GM19455 (cell line): ENCODE results near the gene CABP4.

Experiments used
- ATAC-seq: cut with Tn5 transposase; IDR thresholded peaks from one replicate; pipeline ENCODE4 v1.9.1; 2021; ENCODE audit not compliant: unreplicated experiment

Gene CABP4

GRCh38 chr11:67435031-67435726, 20.0 kb upstream of the CABP4 start:
- ATAC-seq = no peak

DNA sequence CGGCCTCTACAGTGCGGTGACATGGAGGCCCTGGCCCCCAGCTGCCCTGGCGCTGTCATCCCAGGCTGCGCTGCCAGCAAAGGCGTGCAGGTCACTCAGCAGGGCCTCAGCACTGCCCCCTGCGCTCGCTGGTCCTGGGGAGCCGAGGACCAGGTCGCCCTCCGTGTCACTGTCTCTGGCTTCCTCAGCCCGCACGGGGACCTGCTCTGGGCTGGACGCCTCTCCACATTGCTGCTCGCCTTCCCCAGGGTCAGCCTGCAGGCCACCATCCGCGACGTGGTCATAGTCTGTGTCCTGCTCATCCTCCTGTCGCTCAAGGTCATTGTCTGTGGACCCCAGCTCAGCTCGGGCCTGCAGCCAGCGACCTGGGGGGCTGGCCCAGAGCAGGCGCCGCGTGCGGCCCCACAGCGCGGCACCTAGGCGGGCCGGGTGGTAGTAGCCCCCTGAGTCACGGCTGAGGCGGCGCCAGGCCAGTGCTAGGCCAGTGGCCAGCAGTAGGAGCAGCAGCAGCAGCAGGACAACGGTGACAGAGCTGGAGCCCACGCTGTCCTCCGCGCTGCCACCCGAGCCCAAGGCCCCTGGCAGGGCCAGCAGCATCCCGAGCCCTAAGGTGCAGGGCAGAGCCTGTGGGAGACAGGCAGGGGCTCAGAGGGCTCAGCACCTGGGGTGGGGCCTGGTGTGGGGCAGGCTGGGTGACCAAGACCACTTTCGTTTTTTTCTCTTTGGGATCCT, 19.3 kb upstream of the CABP4 start:
- ATAC-seq = no peak

- ATAC-seq = no peak
Measured at GRCh38 chr11:67436459-67437081, 18.6 kb upstream of the CABP4 start.

DNA sequence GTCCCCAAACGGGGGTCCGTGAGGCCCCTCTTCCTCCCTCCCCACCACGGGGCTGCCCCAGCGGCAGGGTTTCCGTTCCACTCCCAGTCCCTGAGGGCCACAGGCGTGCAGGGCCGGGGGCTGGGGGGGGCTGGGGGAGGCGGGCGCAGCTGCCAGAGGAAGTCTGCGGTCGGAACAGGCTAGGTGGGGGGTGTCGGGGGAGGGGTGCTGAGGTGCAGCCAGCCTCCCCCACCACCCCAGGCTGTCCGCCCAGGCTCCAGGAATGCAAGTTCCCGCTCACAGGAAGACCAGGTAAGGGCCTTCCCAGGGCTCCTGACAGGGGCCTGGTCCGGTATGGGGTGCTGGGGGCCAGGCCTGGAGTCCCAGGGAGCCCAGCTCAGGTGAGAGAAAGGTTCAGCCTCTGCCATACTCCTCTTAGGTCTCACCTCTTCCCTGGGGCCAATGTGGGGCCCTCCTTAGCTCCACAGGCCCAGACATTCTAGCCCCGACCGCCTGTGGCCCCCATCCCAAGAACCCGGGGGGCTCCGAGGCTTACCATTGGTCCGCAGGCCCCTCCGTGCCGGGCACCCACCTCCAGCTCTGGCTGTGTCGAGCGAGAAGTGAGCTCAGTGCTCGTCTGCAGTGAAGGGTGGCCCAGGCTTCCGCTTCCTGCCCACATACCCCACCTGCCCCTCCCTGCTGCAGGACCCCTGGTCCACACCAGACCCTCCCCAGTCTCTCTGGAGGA, 17.9 kb upstream of the CABP4 start, which contains the start of gene PTPRCAP:
Gene PTPRCAP, minus strand, starts transcription at position 601 of the 727 bp plus-strand sequence. Its CDS starts 63 bp downstream, at position 538.
- no peak for ATAC-seq

GRCh38 chr11:67437809-67438157, 17.4 kb upstream of the CABP4 start:
- ATAC-seq = no peak

DNA sequence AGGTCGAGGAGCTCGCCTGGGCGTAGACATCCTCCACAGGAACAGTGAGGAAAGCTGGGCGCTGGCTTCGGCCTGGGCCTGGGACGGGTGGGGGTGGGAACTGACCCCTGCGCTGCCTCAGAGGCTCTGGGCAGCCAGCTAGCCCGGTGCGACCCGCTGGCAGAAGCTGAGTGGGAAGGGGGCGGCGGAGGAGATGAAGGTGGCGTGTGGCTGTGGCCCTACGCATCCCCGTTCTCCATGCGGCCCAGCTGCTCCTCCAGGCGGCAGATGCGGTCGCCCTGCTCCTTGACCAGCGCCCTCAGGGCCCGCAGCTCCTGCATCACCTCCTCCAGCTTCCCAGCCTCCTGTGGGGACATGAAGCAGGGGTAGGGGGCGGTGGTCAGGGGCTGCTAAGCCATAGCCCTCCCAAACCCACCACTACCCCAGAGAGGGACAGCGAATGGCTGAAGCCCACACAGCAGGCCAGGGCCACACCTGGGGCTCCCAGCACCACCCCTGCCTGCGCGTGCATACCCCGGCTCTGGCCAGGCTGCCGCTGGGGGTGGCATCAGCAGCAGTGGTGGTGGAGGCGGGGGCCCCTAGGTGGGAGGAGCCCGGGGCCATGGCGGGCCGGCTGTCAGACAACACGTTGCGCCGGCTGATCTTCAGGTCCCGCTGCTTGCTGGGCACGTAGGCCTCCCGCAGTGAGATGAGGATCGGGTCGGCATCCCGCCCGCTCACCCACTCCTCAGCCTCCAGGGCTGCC, 16.8 kb upstream of the CABP4 start:
- ATAC-seq = no peak

DNA sequence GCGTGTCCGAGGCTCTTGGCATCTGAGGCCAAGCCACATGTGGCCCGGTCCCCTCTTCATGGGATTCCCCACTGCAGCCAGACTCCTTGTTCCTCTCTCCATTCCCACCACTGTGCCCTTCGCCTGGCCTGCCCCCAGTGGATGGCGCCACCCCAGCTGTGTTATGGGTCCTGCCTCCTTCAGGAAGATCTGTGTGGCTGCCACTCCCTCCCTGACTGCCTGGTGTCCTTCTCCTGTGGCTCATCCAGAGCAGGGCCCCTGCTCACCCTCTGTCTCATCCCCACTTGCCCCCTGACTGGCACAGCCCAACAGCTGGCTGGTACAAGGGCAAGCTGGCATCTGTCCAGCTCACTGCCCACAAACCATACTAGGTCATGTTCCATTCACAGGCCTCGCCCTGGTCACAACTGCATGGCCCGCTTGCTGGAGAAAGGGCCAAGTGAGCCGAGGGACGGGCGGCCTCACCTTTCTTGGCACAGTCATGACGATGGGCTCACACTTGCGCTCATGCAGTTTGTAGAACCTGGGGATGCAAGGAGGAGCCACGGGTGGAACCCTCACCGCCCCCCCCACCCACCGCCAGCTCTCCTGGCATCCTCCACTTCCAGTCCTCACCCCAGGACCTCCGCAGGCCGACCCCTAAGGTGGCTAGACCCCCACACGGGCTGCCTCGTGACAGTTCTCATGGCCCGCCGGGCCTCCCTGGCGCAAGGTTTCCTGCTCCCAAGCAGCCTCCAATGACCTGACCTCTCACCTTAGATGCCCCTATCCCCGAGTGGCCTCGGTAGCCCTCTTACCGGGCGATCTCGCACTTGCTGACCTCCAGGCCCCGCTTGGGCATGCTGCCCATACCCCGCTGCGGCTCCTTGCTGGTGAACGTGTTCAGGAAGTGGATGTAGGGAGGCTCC, 15.6 kb upstream of the CABP4 start:
- ATAC-seq = no peak

GRCh38 chr11:67440229-67441097, 14.7 kb upstream of the CABP4 start:
- no peak for ATAC-seq

DNA sequence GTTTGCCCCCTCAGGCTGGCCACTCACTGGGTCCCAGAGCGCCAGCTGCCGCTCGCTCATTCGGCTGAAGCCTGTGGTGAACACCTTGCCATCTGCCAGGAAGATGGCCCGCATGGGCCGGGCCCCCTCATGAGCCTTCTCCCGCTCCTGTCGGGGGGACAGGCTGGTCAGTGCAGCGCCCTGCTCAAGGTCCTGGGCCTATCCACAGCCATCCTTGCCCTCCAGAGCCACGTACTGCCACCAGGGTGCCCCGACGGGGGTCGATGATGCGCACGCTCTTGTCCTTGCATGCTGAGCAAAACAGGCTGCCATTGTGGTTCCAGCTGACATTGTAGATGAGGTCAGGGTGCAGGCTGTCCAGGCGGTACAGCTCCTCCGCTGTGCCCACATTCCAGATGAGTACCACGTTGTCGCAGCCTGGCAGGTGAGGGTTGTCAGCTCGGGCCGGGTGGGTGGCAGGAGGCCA, 14.0 kb upstream of the CABP4 start:
- no peak for ATAC-seq

GRCh38 chr11:67441731-67442351, 13.3 kb upstream of the CABP4 start:
- no peak for ATAC-seq

DNA sequence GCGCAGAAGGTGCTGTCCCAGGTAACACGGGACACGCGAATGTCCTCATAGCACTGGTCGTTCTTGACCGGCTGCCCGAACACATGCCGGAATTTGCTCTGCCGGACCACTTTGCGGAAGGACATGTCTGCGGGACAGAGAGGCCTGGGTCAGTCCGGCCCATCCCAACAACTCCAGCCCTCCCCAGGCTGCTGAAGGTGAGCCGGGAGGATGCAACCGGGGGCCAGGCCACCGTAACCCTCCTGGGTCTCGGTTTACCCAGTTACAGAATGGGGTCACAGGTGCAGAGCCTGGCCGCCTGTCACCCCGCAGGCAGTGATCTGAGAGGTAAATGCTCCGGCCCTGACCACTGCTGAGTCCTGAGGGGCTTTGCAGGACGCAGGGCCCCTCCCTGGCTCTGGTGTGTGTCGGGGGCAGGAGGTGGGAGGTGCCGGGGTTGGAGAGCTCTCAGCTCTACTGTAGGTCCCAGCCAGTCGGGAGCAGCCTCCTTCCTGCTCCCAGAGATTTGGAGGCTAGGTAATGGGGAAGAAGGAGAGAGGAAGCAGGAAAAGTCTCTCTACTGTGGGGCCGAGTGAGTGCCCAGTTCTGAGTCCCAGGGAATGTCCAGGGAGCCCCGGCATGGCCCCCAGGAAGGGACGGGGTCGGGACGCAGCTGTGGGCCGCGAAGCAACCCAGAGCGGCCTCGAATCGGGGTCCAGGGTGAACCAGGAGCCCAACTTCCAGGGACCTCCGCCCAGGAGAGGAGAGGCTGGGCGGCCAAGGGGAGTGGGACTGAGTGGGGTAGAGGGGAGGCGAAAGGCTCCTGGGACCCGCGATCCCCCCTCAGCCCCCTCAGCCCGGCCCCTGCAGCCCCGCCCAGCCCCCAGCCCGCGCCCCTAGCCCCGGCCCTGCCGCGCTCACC, 12.4 kb upstream of the CABP4 start:
- ATAC-seq = no peak

GRCh38 chr11:67445515-67445914, 9.6 kb upstream of the CABP4 start:
- ATAC-seq = no peak

DNA sequence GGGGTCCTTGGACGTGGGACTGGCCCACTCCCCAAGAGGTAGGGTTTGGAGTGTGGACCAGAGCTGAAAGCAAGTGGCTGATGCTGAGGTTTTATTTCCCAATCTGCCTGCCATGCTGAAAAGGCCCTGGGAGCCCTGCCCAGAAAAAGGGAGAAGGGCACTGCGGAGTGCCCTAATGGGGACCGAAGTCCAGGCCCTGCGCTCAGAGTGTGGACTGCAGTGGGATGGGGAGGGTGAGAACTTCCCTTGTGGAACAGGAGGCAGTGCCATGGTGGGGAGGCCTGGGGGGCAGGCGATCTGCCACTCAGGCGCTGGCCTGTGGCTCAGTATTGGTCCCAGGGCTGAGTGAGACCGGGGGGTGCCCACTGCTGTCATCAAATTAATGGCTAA, 6.9 kb upstream of the CABP4 start:
- no peak for ATAC-seq

- no peak for ATAC-seq
Measured at GRCh38 chr11:67449116-67449844, 5.9 kb upstream of the CABP4 start.

DNA sequence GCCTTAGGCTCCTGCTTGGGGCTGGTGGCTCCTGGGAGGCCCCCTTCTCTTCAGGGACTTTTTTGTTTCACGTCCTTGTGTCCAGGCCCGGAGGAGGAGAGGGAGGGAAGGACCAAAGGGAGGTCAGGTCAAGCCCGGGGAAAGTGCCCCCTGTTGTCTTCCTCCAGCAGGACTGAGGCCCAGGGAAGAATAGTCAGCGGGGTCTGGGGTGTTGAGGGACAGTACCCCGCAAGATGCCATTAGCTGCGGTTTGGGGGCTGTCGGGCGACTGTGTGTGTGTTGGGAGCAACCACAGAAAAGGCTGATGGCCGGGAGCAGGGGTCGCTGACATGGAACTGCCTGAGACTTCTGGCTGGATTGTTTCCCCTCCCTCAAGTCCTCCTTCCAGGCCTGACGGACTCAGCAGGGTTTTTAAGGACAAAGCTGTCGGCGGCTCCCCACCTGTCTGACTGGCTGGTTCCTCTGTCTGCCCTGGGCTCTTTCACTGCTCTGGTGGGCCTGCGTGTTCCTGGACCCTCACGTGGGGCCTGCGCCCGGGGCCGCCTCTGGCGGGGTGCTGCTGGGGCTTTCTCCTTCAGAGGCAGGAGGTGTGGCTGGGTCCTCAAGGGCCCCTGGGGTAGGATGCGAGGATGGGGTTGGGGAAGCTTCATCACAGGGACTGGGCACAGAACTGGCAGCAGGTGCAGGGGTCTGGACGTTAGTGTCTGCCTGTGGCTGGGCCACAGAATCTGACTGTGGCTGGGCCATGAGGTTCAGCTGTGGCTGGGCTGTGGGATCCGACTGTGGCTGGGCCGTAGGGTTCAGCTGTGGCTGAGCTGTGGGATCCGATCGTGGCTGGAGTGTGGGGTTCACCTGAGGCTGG, 4.1 kb upstream of the CABP4 start:
- no peak for ATAC-seq

DNA sequence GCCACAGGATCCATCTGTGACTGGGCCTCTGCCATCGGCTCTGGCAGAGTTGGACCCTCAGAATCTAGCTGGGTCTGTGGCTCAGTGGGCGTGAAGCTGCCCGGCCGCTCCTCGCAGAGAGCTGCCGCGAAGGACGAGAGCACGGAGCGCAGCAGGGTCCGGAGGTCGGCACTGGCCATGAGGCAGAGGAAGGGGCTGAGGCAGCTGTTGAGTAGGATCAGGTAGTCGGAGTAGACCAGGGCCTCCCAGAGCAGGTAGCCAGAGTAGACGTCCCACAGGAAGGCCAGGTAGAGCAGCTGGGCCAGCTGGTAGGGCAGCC, 3.5 kb upstream of the CABP4 start:
- ATAC-seq = no peak
